ENCODE data around the gene CD19. TPM values are rescaled to one million over a fixed set of nuclear protein-coding genes. Genes with fewer than 3 reads are reported as not detected.

CD19 gene
- total RNA-seq, 2 donors from 2014 or later = not detected

GRCh38 chr16:28897826-28898225 lies 33.9 kb upstream of the CD19 start:
- Histone ChIP-seq H3K27me3 (no peaks in the 10 kb centered on the region), H3K4me3 (no peak overlapping the region), H3K4me1 (no peaks in the 10 kb centered on the region), H3K9me3 (no peaks in the 10 kb centered on the region), H3K36me3 (replicated peaks in 1 of 2; ENCODE audit: insufficient read depth in 1 of 2, low read depth in 2 of 2) (no peaks in the 10 kb centered on the region), H3K27ac (no peak overlapping the region)
- 62 to 93% methylated on average over 2 to 4 of the region's 4 CpGs for WGBS, 2 donors
- intact Hi-C loops (cut with DNase I) = no loop called here
- DNase-seq = no peak
- no peak for ATAC-seq
- no peak for TF ChIP-seq POLR2A (IDR thresholded peaks at IDR 0.05)
- TF ChIP-seq CTCF (IDR thresholded peaks at IDR 0.05) = no peak

DNA sequence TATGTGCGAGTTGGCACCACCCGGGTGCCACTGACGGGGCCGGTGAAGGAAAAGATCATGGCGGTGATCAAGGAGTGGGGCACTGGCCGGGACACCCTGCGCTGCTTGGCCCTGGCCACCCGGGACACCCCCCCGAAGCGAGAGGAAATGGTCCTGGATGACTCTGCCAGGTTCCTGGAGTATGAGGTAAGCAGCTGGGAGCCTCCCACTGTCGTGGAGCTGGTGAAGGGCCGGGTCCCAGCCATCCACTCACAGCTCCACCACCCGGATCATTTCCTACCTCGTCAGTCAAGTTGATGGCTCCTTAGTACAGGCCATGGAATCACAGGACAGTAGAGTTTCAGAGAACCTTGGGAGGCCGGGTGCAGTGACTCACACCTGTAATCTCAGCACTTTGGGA lies 33.5 kb upstream of the CD19 start:
- Histone ChIP-seq H3K27me3 (no peaks in the 10 kb centered on the region), H3K27ac (no peak overlapping the region), H3K36me3 (replicated peaks in 1 of 2; ENCODE audit: insufficient read depth in 1 of 2, low read depth in 2 of 2) (no peaks in the 10 kb centered on the region), H3K9me3 (no peaks in the 10 kb centered on the region), H3K4me1 (no peaks in the 10 kb centered on the region), H3K4me3 (no peak overlapping the region)
- ATAC-seq (no peak), DNase-seq (no peak)
- 79% methylated on average over 10 to 15 of the region's 15 CpGs for WGBS, 2 donors
- intact Hi-C loops (cut with DNase I) = no loop called here
- no peak for TF ChIP-seq POLR2A (IDR thresholded peaks at IDR 0.05)
- no peak for TF ChIP-seq CTCF (IDR thresholded peaks at IDR 0.05)

DNA sequence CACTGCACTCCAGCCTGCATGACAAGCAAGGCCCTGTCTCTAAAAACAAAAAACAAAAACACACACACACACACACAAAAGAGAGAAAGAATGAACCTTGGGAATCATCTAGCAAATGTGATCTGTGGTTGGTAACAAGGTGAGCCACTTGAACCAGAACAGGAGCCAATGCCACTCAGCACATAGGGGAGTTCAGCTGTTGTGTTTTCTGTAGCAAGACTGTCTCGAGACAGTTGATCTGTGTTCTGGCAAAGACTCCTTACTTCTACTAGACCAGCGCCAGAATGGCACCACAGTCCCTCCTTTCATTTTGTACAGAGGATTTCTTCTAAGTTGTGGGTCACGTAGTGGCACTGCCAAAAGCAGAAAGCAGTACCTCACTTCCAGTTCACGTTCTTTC lies 32.8 kb upstream of the CD19 start:
- Histone ChIP-seq H3K4me3 (no peak overlapping the region), H3K27me3 (no peaks in the 10 kb centered on the region), H3K27ac (no peak overlapping the region), H3K4me1 (no peaks in the 10 kb centered on the region), H3K9me3 (no peaks in the 10 kb centered on the region), H3K36me3 (replicated peaks in 1 of 2; ENCODE audit: insufficient read depth in 1 of 2, low read depth in 2 of 2) (no peaks in the 10 kb centered on the region)
- ATAC-seq (no peak), DNase-seq (no peak)
- TF ChIP-seq CTCF (IDR thresholded peaks at IDR 0.05) = no peak
- no peak for TF ChIP-seq POLR2A (IDR thresholded peaks at IDR 0.05)
- 65 to 71% methylated on average over 4 of the region's 4 CpGs for WGBS, 2 donors
- intact Hi-C loops (cut with DNase I) = no loop called here

DNA sequence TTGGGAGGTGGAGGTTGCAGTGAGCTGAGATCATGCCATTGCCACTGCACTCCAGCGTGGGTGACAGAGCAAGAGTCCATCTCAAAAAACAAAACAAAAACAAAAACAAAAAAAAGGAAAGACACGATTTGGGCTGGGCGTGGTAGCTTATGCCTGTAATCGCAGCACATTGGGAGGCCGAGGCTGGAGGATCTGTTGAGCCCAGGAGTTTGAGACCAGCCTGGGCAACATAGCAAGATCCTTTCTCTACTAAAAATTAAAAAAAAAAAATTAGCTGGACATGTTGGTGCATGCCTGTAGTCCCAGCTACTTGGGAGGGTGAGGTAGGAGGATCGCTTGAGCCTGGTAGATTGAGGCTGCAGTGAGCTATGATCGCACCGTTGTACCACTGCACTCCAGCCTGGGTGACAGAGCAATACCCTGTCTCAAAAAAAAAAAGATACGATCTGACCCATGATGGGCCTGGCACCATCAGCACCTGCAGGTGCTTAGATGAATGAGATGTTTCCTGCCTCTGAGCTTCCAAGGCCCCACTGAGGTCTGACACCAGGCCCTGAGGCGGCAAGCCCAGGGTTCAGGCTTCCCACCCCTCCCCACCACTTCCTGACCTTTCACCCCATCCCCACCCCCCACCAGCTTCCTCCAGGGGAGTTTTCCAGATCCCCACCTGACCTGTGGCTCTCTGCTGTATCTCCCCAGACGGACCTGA lies 31.7 kb upstream of the CD19 start:
- Histone ChIP-seq H3K27ac (no peak overlapping the region), H3K36me3 (replicated peaks in 1 of 2; ENCODE audit: insufficient read depth in 1 of 2, low read depth in 2 of 2) (no peaks in the 10 kb centered on the region), H3K4me1 (no peaks in the 10 kb centered on the region), H3K4me3 (no peak overlapping the region), H3K27me3 (no peaks in the 10 kb centered on the region), H3K9me3 (no peaks in the 10 kb centered on the region)
- DNase-seq (no peak), ATAC-seq (no peak)
- intact Hi-C loops (cut with DNase I) = no loop called here
- TF ChIP-seq POLR2A (IDR thresholded peaks at IDR 0.05) = no peak
- no peak for TF ChIP-seq CTCF (IDR thresholded peaks at IDR 0.05)
- WGBS, 2 donors = 84 to 95% methylated on average over 11 of the region's 11 CpGs

DNA sequence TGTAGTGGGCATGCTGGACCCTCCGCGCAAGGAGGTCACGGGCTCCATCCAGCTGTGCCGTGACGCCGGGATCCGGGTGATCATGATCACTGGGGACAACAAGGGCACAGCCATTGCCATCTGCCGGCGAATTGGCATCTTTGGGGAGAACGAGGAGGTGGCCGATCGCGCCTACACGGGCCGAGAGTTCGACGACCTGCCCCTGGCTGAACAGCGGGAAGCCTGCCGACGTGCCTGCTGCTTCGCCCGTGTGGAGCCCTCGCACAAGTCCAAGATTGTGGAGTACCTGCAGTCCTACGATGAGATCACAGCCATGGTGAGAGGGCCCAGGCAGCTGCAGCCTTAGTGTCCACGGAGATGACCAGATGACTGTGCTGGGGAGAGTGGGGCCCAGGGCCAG lies 31.2 kb upstream of the CD19 start:
- WGBS, 2 donors = 93 to 100% methylated on average over 2 to 22 of the region's 25 CpGs
- no peaks in the 10 kb centered on the region for H3K9me3 ChIP-seq
- H3K4me1 ChIP-seq = no peaks in the 10 kb centered on the region
- intact Hi-C loops (cut with DNase I) = no loop called here
- DNase-seq = no peak
- no peak for TF ChIP-seq CTCF (IDR thresholded peaks at IDR 0.05)
- no peak for TF ChIP-seq POLR2A (IDR thresholded peaks at IDR 0.05)
- H3K36me3 ChIP-seq (replicated peaks in 1 of 2; ENCODE audit: insufficient read depth in 1 of 2, low read depth in 2 of 2) = no peaks in the 10 kb centered on the region
- no peak overlapping the region for H3K4me3 ChIP-seq
- no peak for ATAC-seq
- H3K27me3 ChIP-seq = no peaks in the 10 kb centered on the region
- no peak overlapping the region for H3K27ac ChIP-seq

Data from body of pancreas (tissue), 4 donors.